NB4 (cell line): ENCODE results near the gene SCARB2.

Experiments
- DNase-seq: peaks from one replicate; pipeline ENCODE4 v3.0.0; 2010; ENCODE audit warnings: low read depth
- H3K4me3 ChIP-seq: one replicate; pipeline ENCODE4 v1.5.1; 2011; ENCODE audit warnings: mild to moderate bottlenecking, low read depth, low read length, moderate library complexity
- CTCF ChIP-seq: IDR thresholded peaks from one replicate; pipeline ENCODE4 v1.5.1; 2012; ENCODE audit warnings: low read depth, low read length
- MYC ChIP-seq: IDR thresholded peaks from 2 replicates; pipeline ENCODE4 v1.6.1; 2011; ENCODE audit warnings: low read depth, low read length
- POLR2A ChIP-seq: IDR thresholded peaks from 2 replicates; pipeline ENCODE4 v1.6.1; 2011; ENCODE audit warnings: mild to moderate bottlenecking; ENCODE audit not compliant: insufficient read length; ENCODE audit errors: extremely low read depth
- TF ChIP-seq, protein P1 (sequence below): IDR thresholded peaks from 2 replicates; pipeline ENCODE4 v1.6.1; 2011; ENCODE audit warnings: low read depth, low read length

Gene SCARB2

GRCh38 chr4:76209881-76210280 is 3.7 kb downstream of the SCARB2 start:
- no peak for DNase-seq
- no peak overlapping the region for H3K4me3 ChIP-seq
- no peak for TF ChIP-seq CTCF
- no peak for TF ChIP-seq POLR2A
- TF ChIP-seq MYC: no peak
- TF ChIP-seq, protein P1, sequence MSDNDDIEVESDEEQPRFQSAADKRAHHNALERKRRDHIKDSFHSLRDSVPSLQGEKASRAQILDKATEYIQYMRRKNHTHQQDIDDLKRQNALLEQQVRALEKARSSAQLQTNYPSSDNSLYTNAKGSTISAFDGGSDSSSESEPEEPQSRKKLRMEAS: no peak

- TF ChIP-seq CTCF (no peak), POLR2A (no peak), MYC (no peak)
- TF ChIP-seq, protein P1: no peak
- peak; percentile 18 for DNase-seq
These were observed 5.4 kb downstream of the SCARB2 start for GRCh38 chr4:76208005-76208765.

DNA sequence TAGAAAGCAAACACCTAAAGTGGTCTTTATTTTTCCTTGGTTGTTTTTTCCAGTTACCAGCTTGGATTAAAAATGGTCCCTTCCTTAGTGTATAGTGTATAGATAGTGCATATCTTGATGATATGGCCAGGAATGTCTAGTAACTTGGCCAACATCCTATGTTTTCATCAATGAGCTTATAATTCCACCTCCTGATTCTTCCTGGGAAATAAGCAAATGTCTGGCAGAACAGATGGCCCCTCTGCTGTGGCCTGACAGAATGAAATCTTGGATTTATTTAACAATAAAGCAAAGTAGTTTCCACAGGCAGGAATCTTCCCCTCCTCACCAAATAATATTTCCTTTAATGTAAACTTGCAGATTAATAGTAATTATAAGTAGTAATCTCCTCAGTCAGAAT is 6.1 kb downstream of the SCARB2 start:
- H3K4me3 ChIP-seq: no peak overlapping the region
- no peak for DNase-seq
- TF ChIP-seq, protein P1: no peak
- TF ChIP-seq MYC: no peak
- TF ChIP-seq CTCF: no peak
- no peak for TF ChIP-seq POLR2A

More at GRCh38 chr4:76208005-76208765, 5.4 kb downstream of the SCARB2 start:
- no peak overlapping the region for H3K4me3 ChIP-seq

DNA sequence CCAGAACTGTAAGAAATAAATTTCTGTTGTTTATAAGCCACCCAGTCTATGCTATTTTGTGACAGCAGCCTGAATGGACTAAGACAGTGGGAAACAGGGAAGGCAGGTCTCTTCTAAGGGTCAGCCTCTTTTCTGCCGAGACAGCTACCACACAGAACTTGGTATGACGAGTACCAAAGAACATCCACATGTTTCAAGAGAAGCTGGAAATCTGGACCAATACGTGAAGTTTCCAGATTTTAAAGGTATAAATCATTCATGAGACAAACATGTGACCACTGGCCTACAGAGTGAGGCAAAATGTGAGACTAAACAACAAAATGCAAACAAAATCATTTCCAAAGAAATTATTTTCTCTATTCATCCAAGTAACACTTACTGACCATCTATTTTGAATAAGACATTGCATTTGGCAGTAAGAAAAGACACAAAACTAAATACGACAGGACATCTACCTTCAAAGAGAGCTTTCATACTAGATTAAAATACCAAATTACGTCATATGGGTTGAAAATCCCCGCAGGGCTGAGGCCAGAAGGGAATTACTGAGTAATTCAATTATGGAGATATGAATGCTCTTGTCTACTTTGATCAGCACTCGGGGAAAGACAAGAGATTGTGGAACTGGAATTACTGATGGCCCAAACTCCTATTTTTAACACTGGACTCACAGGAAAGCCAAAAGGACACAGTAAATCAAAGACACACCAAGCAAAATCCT is 7.2 kb downstream of the SCARB2 start:
- DNase-seq: no peak
- H3K4me3 ChIP-seq: no peak overlapping the region
- TF ChIP-seq, protein P1: no peak
- TF ChIP-seq MYC (no peak), POLR2A (no peak), CTCF (no peak)

- H3K4me3 ChIP-seq: no peak overlapping the region
- TF ChIP-seq MYC (no peak), POLR2A (no peak), CTCF (no peak)
- TF ChIP-seq, protein P1: no peak
- no peak for DNase-seq
These were observed 8.1 kb downstream of the SCARB2 start for GRCh38 chr4:76205476-76205875.
